Muscle layer of colon (tissue), 2 donors: ENCODE measurements around the gene PRKAG2.

Source experiments
- H3K27ac ChIP-seq: one replicate; pipeline ENCODE4 v1.7.0; 2013; ENCODE audit warnings: low read depth, mild to moderate bottlenecking, low read length, moderate library complexity
- H3K27me3 ChIP-seq, 2 donors: one replicate each; pipeline ENCODE4 v1.7.0; 2013; ENCODE audit warnings: low read length in 2 of 2, mild to moderate bottlenecking in 2 of 2; ENCODE audit not compliant: insufficient read depth in 2 of 2, control insufficient read depth in 1 of 2
- H3K36me3 ChIP-seq: one replicate; pipeline ENCODE4 v1.7.0; 2013; ENCODE audit warnings: mild to moderate bottlenecking, low read length; ENCODE audit not compliant: insufficient read depth
- H3K4me1 ChIP-seq: one replicate; pipeline ENCODE4 v1.7.0; 2013; ENCODE audit warnings: mild to moderate bottlenecking, low read length; ENCODE audit not compliant: insufficient read depth
- H3K4me3 ChIP-seq, 2 donors: one replicate each; pipeline ENCODE4 v1.7.0; 2013; ENCODE audit warnings: low read length in 2 of 2, low read depth in 1 of 2, mild to moderate bottlenecking in 1 of 2, moderate library complexity in 1 of 2
- H3K9ac ChIP-seq: one replicate; pipeline ENCODE4 v1.7.0; 2013; ENCODE audit warnings: low read length
- H3K9me3 ChIP-seq: one replicate; pipeline ENCODE4 v1.7.0; 2013; ENCODE audit warnings: mild to moderate bottlenecking, low read length
- donor health status: abdominal sarcoma.
- donor health status: Adenocarcinoma of cecum.

PRKAG2 gene

DNA sequence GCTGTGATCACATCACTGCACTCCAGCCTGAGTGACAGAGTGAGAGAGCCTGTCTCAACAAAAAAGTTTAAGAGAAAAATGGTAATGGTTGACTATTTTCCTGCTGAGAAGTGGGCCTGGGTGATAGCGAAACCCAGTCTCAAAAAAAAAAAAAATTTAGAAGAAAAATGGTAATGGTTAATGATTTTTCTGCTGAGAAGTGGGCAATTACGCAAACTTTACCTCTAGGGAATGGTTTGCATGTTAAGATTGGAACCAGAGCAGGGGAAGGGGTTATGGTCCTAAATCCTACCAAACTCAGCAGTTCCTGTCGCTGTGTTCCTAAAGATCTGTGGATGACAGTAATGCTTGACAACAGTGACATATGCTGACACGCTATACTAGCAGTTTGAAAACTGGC is 226.8 kb downstream of the PRKAG2 start:
- Histone ChIP-seq H3K9ac (no peak overlapping the region), H3K27ac (no peak overlapping the region), H3K27me3 (no peaks in the 10 kb centered on the region), H3K4me1 (peaks cover 17% of the 10 kb centered on the region), H3K9me3 (no peaks in the 10 kb centered on the region), H3K4me3 (no peak overlapping the region), H3K36me3 (no peaks in the 10 kb centered on the region)

GRCh38 chr7:151648429-151648828 is 228.5 kb downstream of the PRKAG2 start:
- no peaks in the 10 kb centered on the region for H3K27me3 ChIP-seq
- H3K9me3 ChIP-seq = no peaks in the 10 kb centered on the region
- H3K27ac ChIP-seq = no peak overlapping the region
- no peaks in the 10 kb centered on the region for H3K36me3 ChIP-seq
- peaks cover 17% of the 10 kb centered on the region for H3K4me1 ChIP-seq
- H3K4me3 ChIP-seq = no peak overlapping the region
- no peak overlapping the region for H3K9ac ChIP-seq

- H3K36me3 ChIP-seq = no peaks in the 10 kb centered on the region
- H3K9ac ChIP-seq = no peak overlapping the region
- H3K4me3 ChIP-seq = no peak overlapping the region
- H3K27ac ChIP-seq = no peak overlapping the region
- H3K4me1 ChIP-seq = peaks cover 17% of the 10 kb centered on the region
- no peaks in the 10 kb centered on the region for H3K27me3 ChIP-seq
- no peaks in the 10 kb centered on the region for H3K9me3 ChIP-seq
These were observed 229.0 kb downstream of the PRKAG2 start for GRCh38 chr7:151647874-151648273.

DNA sequence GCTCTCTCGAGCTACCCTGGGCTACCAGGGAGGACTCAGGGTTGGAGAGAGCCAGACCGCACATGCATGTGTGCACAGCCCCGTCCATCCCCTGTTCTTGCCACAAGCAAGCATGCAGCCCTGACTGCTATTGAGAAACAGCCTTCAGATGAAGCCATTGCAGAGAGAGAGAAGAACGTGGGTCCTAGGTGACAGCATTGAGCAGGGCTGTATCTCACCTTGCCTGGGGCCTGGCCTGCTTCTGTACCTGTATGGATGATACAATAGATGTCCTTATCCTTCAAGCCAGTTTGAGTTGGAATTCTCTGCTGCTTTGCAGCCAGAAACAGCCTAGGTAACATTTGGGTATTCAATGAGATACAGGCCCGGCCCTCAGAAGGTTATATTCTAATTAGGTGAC is 229.9 kb downstream of the PRKAG2 start:
- Histone ChIP-seq H3K27ac (no peak overlapping the region), H3K36me3 (no peaks in the 10 kb centered on the region), H3K27me3 (no peaks in the 10 kb centered on the region), H3K9ac (no peak overlapping the region), H3K4me3 (no peak overlapping the region), H3K4me1 (peaks cover 17% of the 10 kb centered on the region), H3K9me3 (no peaks in the 10 kb centered on the region)

DNA sequence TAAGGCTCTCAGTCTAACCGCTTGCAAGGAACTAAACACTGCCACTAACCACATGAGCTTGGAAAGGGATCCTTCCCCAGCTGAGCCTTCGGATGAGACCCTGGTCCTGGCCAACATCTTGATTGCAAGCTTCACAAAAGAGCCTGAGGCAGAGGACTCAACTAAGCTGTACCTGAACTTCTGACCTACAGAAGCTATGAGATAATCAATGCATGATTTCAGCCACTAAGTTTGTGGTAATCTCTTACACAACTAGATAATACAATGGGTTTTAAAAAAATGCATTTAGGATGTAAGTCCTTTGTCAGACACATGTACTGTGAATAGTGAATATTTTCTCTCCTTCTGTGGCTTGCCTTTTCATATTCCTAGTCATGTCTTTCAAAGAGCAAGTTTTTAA is 231.6 kb downstream of the PRKAG2 start:
- Histone ChIP-seq H3K27ac (no peak overlapping the region), H3K36me3 (no peaks in the 10 kb centered on the region), H3K4me3 (no peak overlapping the region), H3K9me3 (no peaks in the 10 kb centered on the region), H3K4me1 (peaks cover 2% of the 10 kb centered on the region), H3K27me3 (no peaks in the 10 kb centered on the region), H3K9ac (no peak overlapping the region)

DNA sequence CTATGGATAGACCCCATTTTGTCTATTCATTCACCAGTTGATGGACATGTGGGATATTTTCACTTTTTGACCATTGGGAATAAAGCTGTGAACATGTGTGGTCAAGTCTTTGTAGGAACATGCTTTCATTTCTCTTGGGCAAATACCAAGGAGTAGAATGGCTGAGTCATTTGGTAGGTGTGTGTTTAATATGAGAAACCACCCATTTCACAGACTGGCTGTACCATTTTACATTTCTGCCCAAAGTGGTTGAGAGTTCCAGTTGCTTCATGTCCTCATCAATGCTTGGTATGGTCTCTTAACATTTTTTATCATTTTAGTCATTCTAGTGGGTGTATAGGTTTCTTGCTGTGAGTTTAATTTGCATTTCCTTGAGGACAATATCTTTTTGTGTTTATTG is 232.4 kb downstream of the PRKAG2 start:
- Histone ChIP-seq H3K27me3 (no peaks in the 10 kb centered on the region), H3K4me1 (no peaks in the 10 kb centered on the region), H3K27ac (no peak overlapping the region), H3K4me3 (no peak overlapping the region), H3K9ac (no peak overlapping the region), H3K36me3 (no peaks in the 10 kb centered on the region), H3K9me3 (no peaks in the 10 kb centered on the region)

DNA sequence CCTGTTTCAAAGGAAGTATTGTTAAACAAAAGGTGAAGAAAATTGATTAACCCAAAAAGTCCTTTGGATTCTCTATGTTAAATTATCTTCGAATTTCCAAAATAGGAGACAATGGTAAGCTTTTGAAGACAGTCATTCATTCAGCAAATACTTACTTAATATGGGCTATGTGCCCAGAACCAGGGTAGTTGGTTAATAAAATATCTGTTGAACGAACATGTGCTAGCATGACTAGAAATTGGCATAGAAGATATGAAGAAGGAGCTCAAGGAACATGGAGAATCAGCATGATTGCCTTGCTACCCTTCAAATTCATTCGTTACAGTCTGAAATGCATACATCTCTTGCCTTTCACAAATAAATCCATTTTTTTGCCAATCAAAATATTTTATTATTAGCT is 234.2 kb downstream of the PRKAG2 start:
- Histone ChIP-seq H3K27me3 (no peaks in the 10 kb centered on the region), H3K4me1 (peaks cover 6% of the 10 kb centered on the region), H3K36me3 (no peaks in the 10 kb centered on the region), H3K9me3 (no peaks in the 10 kb centered on the region), H3K9ac (no peak overlapping the region), H3K27ac (no peak overlapping the region), H3K4me3 (no peak overlapping the region)

GRCh38 chr7:151641587-151641986 is 235.3 kb downstream of the PRKAG2 start:
- no peaks in the 10 kb centered on the region for H3K36me3 ChIP-seq
- no peaks in the 10 kb centered on the region for H3K27me3 ChIP-seq
- H3K9ac ChIP-seq = no peak overlapping the region

DNA sequence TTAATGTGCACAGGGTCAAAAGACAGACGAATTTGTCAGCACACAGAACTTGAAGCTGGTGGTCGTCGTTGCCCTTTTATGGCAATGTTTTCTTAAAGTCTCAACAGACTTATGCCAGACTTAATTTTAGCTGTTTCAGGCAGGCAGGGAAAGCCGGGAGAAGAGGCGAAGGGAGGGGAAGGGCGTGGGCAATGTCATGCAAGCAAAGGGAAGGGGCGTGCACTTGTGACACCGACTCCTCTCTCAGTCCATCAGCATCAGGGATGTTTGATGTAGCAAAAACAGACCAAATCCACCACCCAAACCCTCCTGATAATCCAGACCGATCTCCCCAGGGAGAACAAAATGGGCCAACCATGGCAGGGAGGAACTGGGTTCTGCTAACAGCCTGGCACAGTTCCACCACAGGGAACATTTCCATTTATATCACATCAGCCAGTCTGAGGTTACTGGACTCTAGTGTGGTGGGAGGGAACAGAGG is 239.1 kb downstream of the PRKAG2 start:
- Histone ChIP-seq H3K4me3 (no peak overlapping the region), H3K36me3 (no peaks in the 10 kb centered on the region), H3K4me1 (peaks cover 12% of the 10 kb centered on the region), H3K9me3 (no peaks in the 10 kb centered on the region), H3K9ac (no peak overlapping the region), H3K27me3 (no peaks in the 10 kb centered on the region), H3K27ac (peak overlapping the region; percentile 21)

More at GRCh38 chr7:151641587-151641986, 235.3 kb downstream of the PRKAG2 start:
- peaks cover 12% of the 10 kb centered on the region for H3K4me1 ChIP-seq
- H3K27ac ChIP-seq = no peak overlapping the region
- H3K9me3 ChIP-seq = no peaks in the 10 kb centered on the region
- no peak overlapping the region for H3K4me3 ChIP-seq

GRCh38 chr7:151634643-151635042 is 242.3 kb downstream of the PRKAG2 start:
- H3K4me3 ChIP-seq = no peak overlapping the region
- H3K9ac ChIP-seq = no peak overlapping the region
- H3K4me1 ChIP-seq = peaks cover 28% of the 10 kb centered on the region
- H3K9me3 ChIP-seq = no peaks in the 10 kb centered on the region
- H3K27ac ChIP-seq = no peak overlapping the region
- H3K27me3 ChIP-seq = no peaks in the 10 kb centered on the region
- no peaks in the 10 kb centered on the region for H3K36me3 ChIP-seq

- Histone ChIP-seq H3K27me3 (no peaks in the 10 kb centered on the region), H3K4me1 (peaks cover 40% of the 10 kb centered on the region), H3K4me3 (no peak overlapping the region), H3K9ac (no peak overlapping the region), H3K36me3 (no peaks in the 10 kb centered on the region), H3K9me3 (no peaks in the 10 kb centered on the region), H3K27ac (no peak overlapping the region)
These were observed 243.5 kb downstream of the PRKAG2 start for GRCh38 chr7:151633516-151633812.

- no peaks in the 10 kb centered on the region for H3K27me3 ChIP-seq
- no peak overlapping the region for H3K9ac ChIP-seq
- H3K4me3 ChIP-seq = peak overlapping the region; percentile 49 to 61
- H3K4me1 ChIP-seq = peaks cover 41% of the 10 kb centered on the region
- peak overlapping the region; percentile 87 for H3K27ac ChIP-seq
- no peaks in the 10 kb centered on the region for H3K9me3 ChIP-seq
- no peaks in the 10 kb centered on the region for H3K36me3 ChIP-seq
These were observed 244.0 kb downstream of the PRKAG2 start for GRCh38 chr7:151632750-151633515.
